ENCODE data around the gene FREY1.
A peak's percentile ranks its signal among the peaks of the same experiment; 100 is the strongest.
"Not testable (repeated sequence)": the region's sequence is repeated elsewhere in the genome, so short reads cannot be mapped to it uniquely, and the experiment has no call there.

Gene FREY1

DNA sequence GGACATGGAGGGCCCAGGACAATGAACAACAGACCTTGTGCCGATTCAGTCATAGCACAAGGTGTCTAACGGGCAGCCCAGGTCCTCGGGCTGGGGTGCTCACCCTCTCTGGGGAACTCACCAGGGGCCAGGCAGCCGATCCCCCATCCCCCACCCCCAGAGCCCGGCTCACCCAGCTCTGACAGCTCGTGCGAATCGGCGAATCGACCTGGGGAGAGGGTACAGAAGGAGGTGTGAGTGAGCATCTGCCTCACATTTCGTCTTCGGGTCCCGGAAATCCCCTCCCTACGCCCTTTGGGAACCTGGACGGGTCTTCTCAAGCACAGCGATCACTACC is 10.2 kb upstream of the FREY1 start:
- no peak for DNase-seq

GRCh38 chr11:45915446-45915845 is 8.4 kb upstream of the FREY1 start:
- no peak for DNase-seq

GRCh38 chr11:45913942-45914635 is 7.0 kb upstream of the FREY1 start:
- no peak for DNase-seq

DNA sequence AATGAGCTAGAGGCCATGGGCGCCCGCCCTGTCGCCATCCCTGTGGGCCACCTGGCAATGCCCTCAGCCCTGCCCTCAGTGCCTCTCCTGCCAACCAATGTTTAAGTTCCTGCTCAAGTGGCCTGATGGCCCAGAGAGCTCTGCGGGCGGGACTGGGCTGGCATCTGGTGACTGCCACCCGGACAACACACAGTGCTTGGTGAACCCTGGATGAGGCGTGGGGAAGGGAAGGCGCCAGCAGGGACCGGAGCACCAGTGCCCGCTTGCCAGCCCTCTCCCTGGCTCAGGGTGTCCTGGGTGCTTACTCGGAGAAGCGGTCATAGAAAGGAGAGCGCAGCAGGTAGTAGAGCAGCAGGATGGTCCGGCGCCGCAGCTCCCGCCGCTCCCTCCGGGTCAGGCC is 6.4 kb upstream of the FREY1 start:
- no peak for DNase-seq

DNA sequence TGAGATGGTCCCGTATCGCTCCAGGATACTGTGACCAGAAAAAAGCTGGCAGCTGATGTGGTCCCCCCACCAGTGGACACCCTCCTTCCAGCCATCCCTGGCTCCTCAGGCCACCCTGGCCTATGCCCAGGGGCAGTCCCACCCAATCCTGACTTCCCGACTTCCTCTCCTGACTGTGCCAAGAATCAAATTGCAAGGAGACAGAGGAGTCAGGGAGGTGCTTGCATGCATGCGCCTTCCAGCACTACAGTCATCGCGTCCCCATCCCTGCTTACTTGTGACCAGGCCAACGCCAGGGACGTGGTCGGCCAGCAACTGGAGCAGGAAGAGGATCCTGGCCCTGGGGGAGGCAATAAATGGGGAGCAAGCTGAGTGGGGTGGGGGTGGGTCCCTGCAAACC is 3.6 kb upstream of the FREY1 start:
- no peak for DNase-seq

DNA sequence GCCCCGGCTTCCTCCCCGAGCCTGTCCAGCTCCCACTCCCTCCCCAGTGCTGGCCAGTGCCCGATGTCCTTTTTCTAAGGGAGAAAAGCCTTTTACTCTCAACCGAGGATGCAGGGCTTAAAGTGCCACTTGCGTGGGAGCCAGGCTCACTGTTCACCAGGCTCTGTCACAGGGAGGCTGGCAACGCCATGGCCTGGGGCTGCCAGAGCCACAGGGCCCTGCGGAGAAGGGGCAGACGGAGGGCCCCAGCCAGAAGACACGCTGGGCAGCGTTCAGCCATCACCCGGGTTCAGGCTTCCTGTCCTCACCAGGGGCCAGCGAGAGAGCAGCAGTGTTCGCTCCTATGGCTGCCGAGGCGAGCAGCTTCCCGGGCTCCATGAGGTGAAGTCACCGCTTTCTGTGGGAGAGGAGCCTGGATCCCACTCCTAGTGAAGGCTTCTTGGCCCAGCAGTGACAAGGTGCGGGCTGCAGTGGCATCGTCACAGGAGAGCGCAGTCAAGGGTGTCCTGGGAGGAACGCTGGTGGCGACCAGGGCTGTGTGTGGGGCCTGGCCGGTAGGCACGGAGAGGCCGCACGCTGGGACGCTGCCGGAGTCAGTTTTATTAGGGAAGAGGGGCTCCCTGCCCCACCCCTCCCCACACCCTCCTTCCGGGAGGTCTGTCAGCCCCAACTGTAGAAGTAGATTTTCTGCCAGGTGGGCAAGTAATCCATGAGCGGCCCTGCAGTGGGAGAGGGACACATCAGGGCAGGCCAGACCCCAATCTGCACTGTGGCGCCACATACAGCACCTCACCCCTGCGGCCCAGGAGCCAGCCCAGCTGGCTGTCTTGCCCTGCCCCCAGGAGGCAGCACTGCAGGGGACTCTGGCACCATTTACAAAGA is 2.8 kb upstream of the FREY1 start:
- DNase-seq: peak in 14 of 56 donors; percentile 20 to 73 (median 36)

DNA sequence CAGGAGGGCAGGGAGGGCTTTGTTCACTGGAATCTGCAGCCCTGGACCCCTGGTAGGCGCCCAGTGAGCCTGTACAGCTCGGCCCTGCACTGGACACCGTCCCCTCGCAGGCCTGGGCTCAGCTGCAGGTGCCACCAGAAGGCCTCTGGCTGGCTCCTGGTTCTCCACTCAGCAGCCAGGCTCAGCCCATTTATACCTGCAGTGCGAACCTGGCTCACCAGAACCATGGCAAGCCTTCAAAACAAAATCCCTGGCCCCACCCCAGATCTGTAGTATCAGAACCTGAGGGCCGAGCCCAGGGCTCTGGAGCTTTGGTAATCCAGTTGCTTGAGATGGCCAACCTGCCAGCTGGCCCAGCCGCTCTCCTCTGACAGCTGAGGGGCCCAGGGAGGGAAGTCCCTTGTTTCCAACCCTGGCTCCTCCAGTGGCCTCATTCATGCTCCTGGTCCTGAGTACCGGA is 870 bp upstream of the FREY1 start:
- DNase-seq: peak in 19 of 56 donors; percentile 16 to 63 (median 37)

- no peak for DNase-seq
These were observed 882 bp downstream of the FREY1 start for GRCh38 chr11:45906096-45906682.

- not testable (repeated sequence) for DNase-seq
These were observed 1.5 kb downstream of the FREY1 start for GRCh38 chr11:45905576-45905975.

DNA sequence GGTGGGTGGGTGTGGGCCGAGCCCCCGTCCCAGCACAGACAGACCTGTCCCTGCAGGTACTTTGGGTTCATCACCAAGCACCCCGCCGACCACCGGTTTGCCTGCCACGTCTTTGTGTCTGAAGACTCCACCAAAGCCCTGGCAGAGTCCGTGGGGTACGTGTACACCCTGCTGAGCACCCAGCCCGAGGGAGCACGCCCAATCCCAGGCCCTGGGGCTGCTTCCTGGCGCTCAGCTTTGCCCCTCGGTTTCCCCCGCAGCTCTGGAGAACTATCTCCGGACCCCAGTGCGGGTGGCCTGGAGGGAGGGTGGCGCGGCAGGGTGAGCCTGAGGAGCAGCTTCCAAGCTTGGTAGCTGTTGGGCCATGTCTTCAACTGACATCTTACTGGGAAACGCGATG is 2.0 kb downstream of the FREY1 start:
- no peak for DNase-seq

- DNase-seq: no peak
These were observed 2.7 kb downstream of the FREY1 start for GRCh38 chr11:45904309-45904915.

GRCh38 chr11:45902452-45903380 is 4.4 kb downstream of the FREY1 start:
- DNase-seq: no peak

DNA sequence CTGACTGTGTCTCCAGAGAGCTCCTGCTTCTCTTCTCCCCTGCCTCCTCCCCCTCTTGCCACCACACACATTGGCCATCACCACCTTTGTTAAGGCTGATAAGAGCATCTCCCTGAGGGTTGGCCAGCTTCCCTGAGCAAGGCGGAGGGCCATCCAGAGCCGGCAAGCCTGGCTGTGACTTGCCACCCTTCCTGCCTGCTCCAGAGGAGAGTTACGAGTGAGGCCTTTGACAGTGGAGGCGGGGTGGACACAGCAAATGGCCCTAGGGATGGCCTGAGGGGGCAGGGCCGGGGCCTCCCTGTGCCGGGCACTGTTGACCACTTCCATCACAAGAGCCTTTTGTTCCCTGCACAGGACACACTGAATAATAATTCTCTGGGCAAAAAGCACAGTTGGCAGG is 5.4 kb downstream of the FREY1 start:
- DNase-seq: peak in 51 of 56 donors; percentile 35 to 94 (median 77)

DNA sequence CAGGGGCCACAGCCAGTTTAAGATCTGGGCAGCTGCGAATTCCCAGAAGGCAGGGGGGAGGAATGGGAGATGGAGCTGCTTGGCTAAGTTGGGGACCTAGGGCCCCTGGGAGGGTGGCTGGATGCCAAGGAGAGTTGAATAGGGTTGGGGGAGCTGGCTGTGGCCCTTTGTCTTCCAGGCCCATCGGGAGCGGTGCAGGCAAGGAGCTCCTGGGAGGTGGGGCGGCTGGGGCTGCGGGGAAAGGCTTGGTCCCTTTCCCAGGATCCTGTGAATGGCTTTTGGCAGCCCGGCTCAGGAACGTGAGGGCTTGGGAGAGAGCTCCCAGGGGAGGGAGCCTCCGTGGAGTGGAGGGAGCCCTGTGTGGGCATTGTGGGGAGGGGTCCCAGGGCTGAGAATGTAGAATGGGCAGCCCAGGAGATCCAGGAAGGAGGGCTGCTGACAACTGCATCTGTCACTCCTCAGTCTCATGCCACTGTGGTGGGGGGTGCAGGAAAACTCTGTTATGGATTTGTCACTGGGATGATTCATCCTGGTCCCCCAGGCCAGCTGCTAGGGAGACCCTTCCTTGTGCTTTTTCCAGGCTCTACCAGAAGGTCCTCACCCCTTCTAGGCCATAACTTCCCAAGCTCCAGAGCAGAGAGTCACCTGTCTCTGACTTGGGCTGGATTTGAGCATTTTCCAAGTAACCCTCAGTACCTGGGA is 6.0 kb downstream of the FREY1 start:
- peak in 49 of 56 donors; percentile 21 to 85 (median 63) for DNase-seq

GRCh38 chr11:45900175-45900800 is 6.8 kb downstream of the FREY1 start:
- DNase-seq: not testable (repeated sequence)

- DNase-seq: peak; percentile 27 to 97 (median 87)
These were observed 7.5 kb downstream of the FREY1 start for GRCh38 chr11:45899448-45900174.

DNA sequence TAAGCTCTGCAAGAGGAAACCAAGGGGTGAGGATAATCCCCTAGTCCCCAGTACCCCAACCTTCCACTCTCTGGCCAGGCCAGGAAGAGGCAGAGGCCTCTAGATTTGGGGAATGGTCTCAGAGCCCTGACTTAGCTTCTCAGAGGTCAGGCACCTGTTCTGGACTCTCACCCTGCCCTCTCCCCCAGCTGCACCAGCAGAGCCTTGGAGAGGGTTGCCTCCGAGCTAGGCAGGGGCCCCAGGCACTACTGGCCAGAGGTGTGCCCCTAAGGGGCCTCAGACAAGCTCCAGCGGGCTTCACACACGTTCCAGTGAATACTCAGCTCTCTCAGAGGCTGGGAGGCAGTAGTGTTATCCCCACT is 8.0 kb downstream of the FREY1 start:
- DNase-seq: no peak

- no peak for DNase-seq
These were observed 9.5 kb downstream of the FREY1 start for GRCh38 chr11:45897556-45897955.

All from amygdala (tissue), 56 donors.